Immature natural killer cell (primary cell): Measurements from ENCODE around the gene PTGDR2. TPM values are rescaled to one million over a fixed set of nuclear protein-coding genes. Genes with fewer than 3 reads are reported as not detected.
"Not testable (repeated sequence)": the region's sequence is repeated elsewhere in the genome, so short reads cannot be mapped to it uniquely, and the experiment has no call there.

Experiments used
- DNase-seq, 3 donors: peaks; one replicate each; pipeline ENCODE4 v3.0.0; 2022; ENCODE audit warnings: mixed read lengths in 1 of 3
- H3K27ac Mint-ChIP-seq, 6 donors: one replicate each; pipeline ENCODE4 v1.8.0; 2020; ENCODE audit warnings: mixed read lengths in 6 of 6, mild to moderate bottlenecking in 5 of 6, inconsistent platforms in 4 of 6, moderate library complexity in 3 of 6
- H3K27me3 Mint-ChIP-seq, 3 donors: one replicate each; pipeline ENCODE4 v1.8.0; 2020 to 2021; ENCODE audit warnings: low read depth in 3 of 3, mild to moderate bottlenecking in 3 of 3, mixed read lengths in 3 of 3, moderate library complexity in 3 of 3, inconsistent platforms in 1 of 3
- H3K36me3 Mint-ChIP-seq, 3 donors: one replicate each; pipeline ENCODE4 v1.8.0; 2020; ENCODE audit warnings: mixed read lengths in 3 of 3, inconsistent platforms in 2 of 3, mild to moderate bottlenecking in 2 of 3
- H3K4me1 Mint-ChIP-seq, 2 donors: one replicate each; pipeline ENCODE4 v1.8.0; 2020; ENCODE audit warnings: inconsistent platforms in 2 of 2, mild to moderate bottlenecking in 2 of 2, mixed read lengths in 2 of 2, moderate library complexity in 1 of 2
- H3K4me3 Mint-ChIP-seq, 5 donors: one replicate each; pipeline ENCODE4 v1.8.0; 2020; ENCODE audit warnings: mild to moderate bottlenecking in 5 of 5, mixed read lengths in 5 of 5, inconsistent platforms in 3 of 5, moderate library complexity in 3 of 5
- H3K9me3 Mint-ChIP-seq, 6 donors: one replicate each; pipeline ENCODE4 v1.8.0; 2020; ENCODE audit warnings: mild to moderate bottlenecking in 6 of 6, mixed read lengths in 6 of 6, inconsistent platforms in 4 of 6, moderate library complexity in 3 of 6
- polyA plus RNA-seq, 3 donors: library from polyadenylated mRNA; unstranded; fragments of 300-500 nt; fragmentation: Illumina TruSeq; gene quantifications; one replicate each; pipeline ENCODE4 v1.2.3, GENCODE V29; 2021

Gene PTGDR2
- polyA plus RNA-seq, 3 donors from 2014 or later: 0.46 to 0.49 TPM; not detected in 1

DNA sequence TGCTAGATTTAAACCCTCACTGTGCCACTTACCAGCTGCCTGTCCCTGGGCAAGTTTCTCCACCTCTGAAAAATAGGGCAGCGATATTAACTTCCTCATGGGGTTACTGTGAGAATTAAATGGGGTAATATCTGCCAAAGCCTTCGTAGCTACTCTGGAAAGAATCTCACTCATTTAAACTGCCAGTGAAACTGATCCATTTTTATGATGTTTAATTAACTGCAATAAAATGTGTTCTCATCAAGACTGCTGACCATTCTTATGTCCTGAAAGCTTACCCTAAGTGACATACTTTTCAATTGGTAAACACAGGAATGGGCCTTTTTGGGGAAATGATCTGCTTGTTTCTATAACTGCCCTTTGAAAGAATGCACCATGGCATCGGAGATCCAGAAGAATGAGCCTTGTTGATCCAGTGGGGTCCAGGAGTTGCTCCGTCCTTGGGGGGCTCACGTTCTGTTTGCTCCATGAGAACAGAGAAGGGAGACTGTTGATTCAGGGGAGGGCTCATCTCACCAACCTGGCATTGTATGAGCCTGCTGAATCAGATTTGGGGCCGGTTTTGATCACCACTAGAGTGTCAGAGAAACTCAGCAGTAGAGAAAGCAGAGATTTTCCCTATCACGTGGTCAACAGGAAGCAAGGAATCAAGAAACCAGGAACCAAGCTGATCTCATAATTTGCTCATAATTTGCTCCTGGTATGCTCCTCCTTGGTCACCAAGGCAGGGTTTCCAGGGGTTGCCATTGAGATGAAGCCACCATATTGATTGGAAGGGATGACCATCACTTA is 20.8 kb downstream of the PTGDR2 start:
- no peaks in the 10 kb centered on the region for H3K36me3 Mint-ChIP-seq
- no peak overlapping the region for H3K4me3 Mint-ChIP-seq
- DNase-seq: no peak
- H3K27ac Mint-ChIP-seq: no peak overlapping the region
- H3K4me1 Mint-ChIP-seq: no peaks in the 10 kb centered on the region
- peaks cover 0 to 7% (median 2%) of the 10 kb centered on the region in 3 donors for H3K27me3 Mint-ChIP-seq
- no peaks in the 10 kb centered on the region for H3K9me3 Mint-ChIP-seq

DNA sequence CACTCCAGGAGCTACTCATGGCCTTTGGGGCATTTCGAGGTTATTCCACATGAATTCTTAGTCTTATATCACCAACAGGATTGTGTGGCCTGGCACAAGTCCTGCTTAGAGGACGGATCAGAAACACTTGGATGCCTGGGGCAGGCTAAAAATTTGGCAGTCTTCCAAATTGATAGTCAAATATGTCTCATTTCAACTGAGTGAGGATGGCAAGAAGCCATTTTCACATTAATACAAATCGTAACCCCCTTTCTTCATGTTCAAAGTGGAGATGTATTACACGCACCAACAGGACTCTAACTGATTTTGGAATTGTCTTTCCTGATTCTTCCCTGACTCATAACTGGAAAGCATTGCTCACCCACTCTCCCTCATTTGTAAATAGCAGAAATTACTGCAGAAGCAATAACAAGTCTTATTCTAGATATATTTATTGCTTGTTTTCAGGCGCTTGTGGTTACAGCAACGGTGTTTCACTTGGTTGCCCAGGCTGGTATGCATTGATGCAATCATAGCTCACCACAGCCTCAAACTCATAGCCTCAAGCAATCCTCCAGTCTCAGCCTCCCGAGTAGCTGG is 24.2 kb downstream of the PTGDR2 start:
- Mint-ChIP-seq H3K27ac (no peak overlapping the region), H3K9me3 (peaks cover 0 to 2% (median 0%) of the 10 kb centered on the region in 6 donors), H3K27me3 (peaks cover 4 to 7% (median 4%) of the 10 kb centered on the region in 3 donors), H3K4me3 (no peak overlapping the region), H3K4me1 (no peaks in the 10 kb centered on the region), H3K36me3 (no peaks in the 10 kb centered on the region)
- no peak for DNase-seq

DNA sequence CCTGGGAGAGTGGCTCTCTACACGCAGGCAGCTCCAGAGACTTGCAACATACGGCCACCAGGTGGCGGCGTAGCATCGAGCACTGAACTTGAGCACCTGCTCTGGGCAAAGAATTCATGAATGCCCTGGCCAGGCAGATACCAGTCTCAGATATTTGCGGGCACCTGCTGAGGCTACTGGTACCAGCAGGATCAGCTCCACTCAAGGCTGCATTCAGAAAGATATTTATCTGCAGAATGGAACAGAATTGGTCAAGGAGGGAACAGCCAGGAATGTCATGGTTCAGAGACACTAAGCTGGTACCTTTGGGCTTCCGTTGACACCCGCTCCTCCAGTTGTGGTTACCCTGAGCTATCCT is 24.6 kb downstream of the PTGDR2 start:
- Mint-ChIP-seq H3K4me3 (peak overlapping the region in 1 of 5 donors; percentile 84), H3K27ac (peak overlapping the region in 1 of 6 donors; percentile 84)

DNA sequence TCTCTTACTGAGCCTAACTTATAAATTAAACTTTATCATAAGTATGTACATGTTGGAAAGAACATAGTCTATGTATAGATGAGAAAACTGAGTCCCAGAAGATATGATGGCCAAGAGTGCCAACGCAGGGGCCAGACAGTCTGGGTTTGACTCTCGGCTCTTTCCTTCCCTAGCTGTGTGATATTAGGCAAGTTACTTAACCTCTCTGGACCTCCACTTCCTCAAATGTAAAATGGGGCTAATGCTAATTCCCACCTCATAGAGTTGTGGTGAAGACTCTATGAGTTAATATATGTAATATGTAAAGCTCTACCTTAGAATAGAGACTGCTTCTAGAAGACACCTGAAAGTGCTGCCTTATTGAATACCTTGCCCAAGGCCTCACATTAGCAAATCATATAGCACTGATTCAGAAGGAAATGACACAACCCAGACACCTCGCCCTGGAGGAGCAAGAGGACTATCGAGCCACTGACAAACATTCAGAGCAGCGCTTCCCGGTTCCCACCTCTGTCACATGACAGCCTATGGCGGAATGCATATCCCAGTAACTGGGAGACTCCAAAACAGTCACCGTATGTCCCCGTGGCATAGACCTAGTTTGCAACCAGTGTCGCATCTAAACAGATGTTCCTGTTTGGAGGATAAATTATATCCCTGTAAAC is 25.1 kb downstream of the PTGDR2 start:
- DNase-seq: no peak
- no peaks in the 10 kb centered on the region for H3K36me3 Mint-ChIP-seq

More for the DNA sequence above, 24.6 kb downstream of the PTGDR2 start:
- Mint-ChIP-seq H3K27me3 (peaks cover 4 to 6% (median 4%) of the 10 kb centered on the region in 3 donors), H3K4me1 (no peaks in the 10 kb centered on the region), H3K9me3 (peaks cover 0 to 2% (median 0%) of the 10 kb centered on the region in 6 donors), H3K36me3 (no peaks in the 10 kb centered on the region)
- DNase-seq: peak; percentile 62 to 68 (median 64)

DNA sequence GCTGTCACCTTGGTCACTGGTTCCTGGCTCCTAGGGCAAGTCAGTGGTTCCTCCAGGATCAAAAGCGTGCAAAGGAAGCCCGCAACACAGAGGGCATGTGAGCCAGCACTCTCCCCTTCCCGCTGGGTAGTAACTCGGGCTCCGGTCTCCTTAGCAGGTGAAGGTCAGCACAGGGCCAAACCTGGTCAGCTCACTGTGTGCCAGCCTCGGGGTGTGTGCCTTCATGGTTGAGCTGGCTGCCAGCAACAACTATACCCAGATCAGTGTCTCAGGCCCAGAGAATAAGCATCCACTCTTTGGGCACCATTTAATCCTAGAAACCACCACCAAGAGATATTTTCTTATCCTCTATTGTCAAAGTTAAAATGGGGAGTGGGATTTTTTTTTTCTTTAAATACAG is 30.0 kb downstream of the PTGDR2 start:
- no peak overlapping the region for H3K27ac Mint-ChIP-seq
- H3K9me3 Mint-ChIP-seq: peaks cover 0 to 2% (median 0%) of the 10 kb centered on the region in 6 donors
- DNase-seq: no peak
- no peak overlapping the region for H3K4me3 Mint-ChIP-seq
- H3K27me3 Mint-ChIP-seq: peaks cover 2 to 5% (median 4%) of the 10 kb centered on the region in 3 donors
- H3K36me3 Mint-ChIP-seq: no peaks in the 10 kb centered on the region
- H3K4me1 Mint-ChIP-seq: no peaks in the 10 kb centered on the region

More for the DNA sequence above, 25.1 kb downstream of the PTGDR2 start:
- Mint-ChIP-seq H3K9me3 (peaks cover 0 to 2% (median 0%) of the 10 kb centered on the region in 6 donors), H3K4me3 (peak overlapping the region in 1 of 5 donors; percentile 84), H3K27ac (peak overlapping the region in 1 of 6 donors; percentile 84), H3K27me3 (peaks cover 3 to 4% (median 4%) of the 10 kb centered on the region in 3 donors), H3K4me1 (no peaks in the 10 kb centered on the region)

DNA sequence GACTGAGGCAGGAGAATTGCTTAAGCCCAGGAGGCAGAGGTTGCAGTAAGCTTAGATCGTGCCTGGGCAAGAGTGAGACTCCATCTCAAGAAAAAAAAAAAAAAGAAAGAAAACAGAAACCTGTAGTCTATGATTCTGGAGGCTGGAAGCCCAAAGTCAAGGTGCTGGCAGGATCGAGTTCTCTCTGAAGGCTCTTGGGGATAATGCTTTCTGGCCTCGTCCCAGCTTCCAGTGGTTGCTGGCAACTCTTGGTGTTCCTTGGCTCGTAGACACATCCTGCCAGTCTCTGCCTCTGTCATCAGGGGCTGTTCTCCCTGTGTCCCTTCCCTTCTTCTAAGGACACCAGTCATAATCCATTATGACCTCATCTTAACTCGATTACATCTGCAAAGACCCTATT is 30.6 kb downstream of the PTGDR2 start:
- Mint-ChIP-seq H3K9me3 (peaks cover 0 to 2% (median 0%) of the 10 kb centered on the region in 6 donors), H3K4me1 (no peaks in the 10 kb centered on the region), H3K27me3 (peaks cover 3 to 5% (median 4%) of the 10 kb centered on the region in 3 donors), H3K36me3 (no peaks in the 10 kb centered on the region), H3K27ac (no peak overlapping the region), H3K4me3 (no peak overlapping the region)
- DNase-seq: no peak

DNA sequence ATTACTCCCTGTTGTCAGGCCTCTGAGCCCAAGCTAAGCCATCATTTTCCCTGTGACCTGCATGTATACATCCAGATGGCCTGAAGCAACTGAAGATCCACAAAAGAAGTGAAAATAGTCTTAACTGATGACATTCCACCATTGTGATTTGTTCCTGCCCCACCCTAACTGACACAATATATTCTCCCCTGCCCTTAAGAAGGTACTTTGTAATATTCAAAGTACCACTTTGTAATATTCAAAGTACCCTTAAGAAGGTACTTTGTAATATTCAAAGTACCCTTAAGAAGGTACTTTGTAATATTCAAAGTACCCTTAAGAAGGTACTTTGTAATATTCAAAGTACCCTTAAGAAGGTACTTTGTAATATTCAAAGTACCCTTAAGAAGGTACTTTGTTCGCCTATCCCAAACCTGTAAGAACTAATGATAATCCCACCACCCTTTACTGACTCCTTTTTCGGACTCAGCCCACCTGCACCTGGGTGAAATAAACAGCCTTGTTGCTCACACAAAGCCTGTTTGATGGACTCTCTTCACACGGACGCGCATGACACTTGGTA is 31.9 kb downstream of the PTGDR2 start:
- not testable (repeated sequence) for H3K36me3 Mint-ChIP-seq, H3K27ac Mint-ChIP-seq, H3K4me3 Mint-ChIP-seq, H3K4me1 Mint-ChIP-seq, H3K9me3 Mint-ChIP-seq, H3K27me3 Mint-ChIP-seq, DNase-seq

DNA sequence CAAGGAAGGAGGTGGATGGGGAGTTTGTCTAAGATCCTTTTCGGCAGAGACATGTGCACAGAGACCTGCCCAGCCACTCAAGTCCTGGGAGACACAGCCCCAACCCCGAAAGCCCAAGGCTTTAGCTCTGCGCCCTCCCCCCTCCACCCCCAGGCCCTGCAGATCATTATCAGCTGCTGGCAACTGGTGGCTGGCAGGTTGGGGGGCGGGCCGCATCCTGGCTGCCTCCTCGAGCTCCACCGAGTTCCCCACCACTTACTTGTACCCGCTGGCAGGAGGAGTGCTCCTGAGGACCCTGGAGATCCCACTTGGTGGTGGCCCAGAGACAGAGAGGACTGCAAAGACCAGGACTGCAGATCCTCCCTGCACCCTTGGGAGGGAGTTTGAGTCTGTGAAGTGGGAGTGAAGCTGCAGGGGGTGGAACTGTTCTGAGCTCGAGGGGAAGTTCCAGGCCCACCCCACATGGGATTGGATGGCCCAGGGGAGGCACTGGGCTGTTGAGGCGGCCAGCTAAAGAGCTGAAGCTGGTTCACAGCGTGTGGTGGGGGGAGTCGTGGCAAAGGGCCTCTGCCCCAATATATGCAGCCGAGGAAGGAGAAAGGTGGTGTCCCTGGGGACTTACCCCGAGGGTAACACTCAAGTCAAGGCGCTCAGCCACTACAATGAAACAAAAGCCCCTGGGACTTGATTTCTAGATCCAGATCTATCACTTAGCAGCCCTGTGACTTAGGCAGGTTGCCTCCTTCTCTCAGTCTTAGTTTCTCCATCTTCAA is 33.7 kb downstream of the PTGDR2 start:
- no peak overlapping the region for H3K27ac Mint-ChIP-seq

DNA sequence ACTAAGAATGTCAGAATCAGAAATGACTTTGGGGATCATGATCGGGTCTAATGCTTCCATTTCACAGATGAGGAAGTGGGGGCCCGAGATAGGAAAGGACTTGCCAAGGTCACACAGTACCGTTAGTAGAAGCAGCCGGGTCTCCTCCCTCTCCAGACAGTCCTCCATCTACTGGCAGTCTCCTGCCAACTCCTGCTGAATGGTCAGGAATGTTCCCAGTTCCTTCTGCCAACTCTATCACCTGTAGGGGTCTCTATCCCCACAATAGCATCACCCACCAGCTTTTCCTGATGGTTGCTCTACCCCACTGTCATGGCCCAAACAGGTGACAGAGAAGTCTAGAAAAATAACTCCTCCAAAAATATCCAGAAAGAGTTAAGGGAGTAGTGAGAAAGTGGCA is 37.7 kb downstream of the PTGDR2 start:
- no peak for DNase-seq
- no peaks in the 10 kb centered on the region for H3K4me1 Mint-ChIP-seq
- H3K27ac Mint-ChIP-seq: no peak overlapping the region
- peaks cover 0 to 11% (median 3%) of the 10 kb centered on the region in 3 donors for H3K27me3 Mint-ChIP-seq
- H3K36me3 Mint-ChIP-seq: no peaks in the 10 kb centered on the region
- H3K9me3 Mint-ChIP-seq: peaks cover 0 to 14% (median 10%) of the 10 kb centered on the region in 6 donors
- H3K4me3 Mint-ChIP-seq: no peak overlapping the region

More for the DNA sequence above, 33.7 kb downstream of the PTGDR2 start:
- DNase-seq: no peak
- no peaks in the 10 kb centered on the region for H3K36me3 Mint-ChIP-seq
- H3K4me3 Mint-ChIP-seq: no peak overlapping the region
- peaks cover 0 to 4% (median 3%) of the 10 kb centered on the region in 6 donors for H3K9me3 Mint-ChIP-seq
- H3K27me3 Mint-ChIP-seq: peaks cover 1 to 7% (median 3%) of the 10 kb centered on the region in 3 donors
- H3K4me1 Mint-ChIP-seq: no peaks in the 10 kb centered on the region

DNA sequence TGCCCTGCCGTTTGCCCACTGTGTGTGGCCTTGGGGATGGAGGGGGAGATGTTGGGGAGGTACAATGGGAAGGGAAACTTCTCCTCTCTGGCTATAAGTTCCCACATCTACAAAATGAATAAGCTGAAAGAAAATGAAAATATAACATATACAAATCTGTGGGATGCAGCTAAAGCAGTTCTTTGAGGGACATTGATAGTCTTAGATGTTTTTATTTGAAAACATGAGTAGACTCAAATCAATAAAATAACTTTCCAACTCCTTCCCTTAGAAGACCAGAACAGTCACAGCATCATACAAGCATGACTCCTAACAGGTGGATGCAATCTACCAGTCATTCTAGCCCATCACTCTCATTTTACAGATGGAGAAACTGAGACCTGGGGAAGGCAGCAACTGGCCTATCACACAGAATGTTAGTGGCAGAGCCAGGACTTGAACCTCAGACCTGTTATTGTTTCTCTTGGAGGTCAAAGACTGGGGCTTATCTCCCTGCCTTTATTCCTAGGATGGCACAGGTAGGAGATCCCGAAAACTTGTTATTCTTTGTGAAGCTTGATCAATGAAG is 39.1 kb downstream of the PTGDR2 start:
- H3K9me3 Mint-ChIP-seq: peaks cover 0 to 14% (median 10%) of the 10 kb centered on the region in 6 donors
- DNase-seq: no peak
- H3K36me3 Mint-ChIP-seq: no peaks in the 10 kb centered on the region
- no peaks in the 10 kb centered on the region for H3K4me1 Mint-ChIP-seq
- peaks cover 2 to 11% (median 3%) of the 10 kb centered on the region in 3 donors for H3K27me3 Mint-ChIP-seq
- H3K4me3 Mint-ChIP-seq: no peak overlapping the region
- H3K27ac Mint-ChIP-seq: no peak overlapping the region

DNA sequence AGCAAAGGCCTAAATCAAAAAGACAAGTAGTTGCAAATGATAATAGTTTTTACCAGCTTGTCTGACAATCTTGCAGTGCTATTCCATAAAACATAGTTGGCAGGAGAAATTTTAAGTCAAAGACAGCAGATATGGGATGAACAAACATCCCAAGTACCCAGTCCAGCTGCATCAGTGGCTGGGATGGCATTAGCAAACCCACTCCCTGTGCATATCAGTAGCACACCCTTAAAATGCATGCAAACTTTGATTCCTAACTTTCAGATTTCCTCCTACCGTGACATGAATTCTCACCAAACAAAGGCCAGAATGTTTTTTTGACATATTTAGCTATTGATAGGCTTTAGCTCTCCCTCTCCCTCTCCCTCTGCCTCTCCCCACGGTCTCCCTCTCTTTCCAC is 41.6 kb downstream of the PTGDR2 start:
- no peak for DNase-seq
- no peak overlapping the region for H3K27ac Mint-ChIP-seq
- peaks cover 0 to 14% (median 10%) of the 10 kb centered on the region in 6 donors for H3K9me3 Mint-ChIP-seq
- H3K4me1 Mint-ChIP-seq: no peaks in the 10 kb centered on the region
- no peak overlapping the region for H3K4me3 Mint-ChIP-seq
- no peaks in the 10 kb centered on the region for H3K36me3 Mint-ChIP-seq
- peaks cover 2 to 9% (median 6%) of the 10 kb centered on the region in 3 donors for H3K27me3 Mint-ChIP-seq

DNA sequence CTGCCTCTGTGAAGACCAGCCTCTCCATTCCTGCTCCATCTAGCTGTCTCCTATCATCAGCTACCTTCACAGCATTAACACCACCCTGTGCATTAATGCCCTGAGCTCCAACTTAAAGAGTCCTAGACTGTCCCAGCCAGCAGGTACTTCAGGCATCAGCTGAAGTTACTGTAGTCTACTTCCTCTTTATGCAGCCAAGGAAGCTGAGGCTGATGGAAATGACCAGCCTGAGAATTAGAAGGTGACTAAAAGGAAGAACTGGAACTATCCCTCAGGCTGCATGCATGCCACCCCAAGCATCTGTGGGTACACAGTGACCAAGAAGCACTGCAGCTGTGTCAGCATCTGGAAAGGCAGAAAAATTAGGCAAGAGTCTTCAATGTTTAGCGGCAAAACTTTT is 42.4 kb downstream of the PTGDR2 start:
- Mint-ChIP-seq H3K27me3 (peaks cover 2 to 9% (median 6%) of the 10 kb centered on the region in 3 donors), H3K4me1 (no peaks in the 10 kb centered on the region), H3K27ac (no peak overlapping the region), H3K9me3 (peaks cover 0 to 14% (median 10%) of the 10 kb centered on the region in 6 donors), H3K36me3 (no peaks in the 10 kb centered on the region), H3K4me3 (no peak overlapping the region)
- DNase-seq: no peak

DNA sequence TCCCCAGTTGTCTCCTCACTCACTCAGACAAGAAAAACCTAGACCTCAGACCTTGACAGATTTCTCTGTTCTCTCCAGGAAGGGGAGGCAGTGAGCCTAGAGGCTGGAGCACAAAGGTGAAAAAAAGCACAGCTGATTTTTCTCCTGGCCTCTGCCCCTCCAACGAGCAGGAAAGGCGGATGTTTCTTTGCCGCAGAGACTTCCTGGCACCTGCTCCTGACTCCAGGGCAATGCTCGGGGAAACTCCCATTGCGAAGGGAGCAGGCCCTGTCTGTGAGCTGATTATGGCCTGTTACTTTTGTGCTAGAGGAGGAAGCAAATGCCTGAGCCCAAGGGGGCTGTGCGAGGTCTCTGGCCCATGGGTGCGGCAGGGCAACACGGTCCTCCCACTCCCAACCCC is 45.2 kb downstream of the PTGDR2 start:
- DNase-seq: no peak
- peaks cover 0 to 3% (median 0%) of the 10 kb centered on the region in 6 donors for H3K9me3 Mint-ChIP-seq
- no peaks in the 10 kb centered on the region for H3K4me1 Mint-ChIP-seq
- H3K27me3 Mint-ChIP-seq: peaks cover 2 to 6% (median 4%) of the 10 kb centered on the region in 3 donors
- no peak overlapping the region for H3K27ac Mint-ChIP-seq
- H3K36me3 Mint-ChIP-seq: no peaks in the 10 kb centered on the region
- no peak overlapping the region for H3K4me3 Mint-ChIP-seq
